Hepatocyte (in vitro differentiated cells): ENCODE results near the gene SESN3. TPM values are rescaled to one million over a fixed set of nuclear protein-coding genes. Genes with fewer than 3 reads are reported as not detected.
"Not testable (repeated sequence)": the region's sequence is repeated elsewhere in the genome, so short reads cannot be mapped to it uniquely, and the experiment has no call there.

Experiments used
- DNase-seq: peaks from one replicate; pipeline ENCODE4 v3.0.0-alpha.2; 2016; ENCODE audit warnings: low spot score
- H2AFZ ChIP-seq: fragments of 200-600 bp; sonication (generic); 2 replicates; pipeline ENCODE4 v1.6.0; 2016; ENCODE audit warnings: antibody characterized with exemption, mild to moderate bottlenecking
- H3K27ac ChIP-seq: fragments of 200-600 bp; sonication (generic); 2 replicates; pipeline ENCODE4 v1.5.1; 2016; ENCODE audit warnings: mild to moderate bottlenecking
- H3K27me3 ChIP-seq: fragments of 200-600 bp; sonication (generic); 2 replicates; pipeline ENCODE4 v1.6.1; 2016
- H3K36me3 ChIP-seq: fragments of 200-600 bp; sonication (generic); replicated peaks from 2 replicates; pipeline ENCODE4 v1.5.1; 2016; ENCODE audit warnings: low read depth; ENCODE audit not compliant: insufficient read depth
- H3K4me1 ChIP-seq: fragments of 200-600 bp; sonication (generic); 2 replicates; pipeline ENCODE4 v1.5.1; 2016; ENCODE audit warnings: mild to moderate bottlenecking, moderate library complexity; ENCODE audit not compliant: insufficient read depth
- H3K4me2 ChIP-seq: fragments of 200-600 bp; sonication (generic); 2 replicates; pipeline ENCODE4 v1.6.0; 2016
- H3K4me3 ChIP-seq: fragments of 200-600 bp; sonication (generic); 2 replicates; pipeline ENCODE4 v1.5.1; 2016; ENCODE audit warnings: mild to moderate bottlenecking
- H3K79me2 ChIP-seq: fragments of 200-600 bp; sonication (generic); 2 replicates; pipeline ENCODE4 v1.6.0; 2017; ENCODE audit warnings: mild to moderate bottlenecking
- H3K9me2 ChIP-seq: fragments of 200-600 bp; sonication (generic); replicated peaks from 2 replicates; pipeline ENCODE4 v1.6.0; 2017; ENCODE audit warnings: mild to moderate bottlenecking; ENCODE audit not compliant: insufficient read depth
- H3K9me3 ChIP-seq: fragments of 200-600 bp; sonication (generic); 2 replicates; pipeline ENCODE4 v1.5.1; 2016; ENCODE audit warnings: low read depth, mild to moderate bottlenecking
- H4K20me1 ChIP-seq: fragments of 200-600 bp; sonication (generic); 2 replicates; pipeline ENCODE4 v1.6.0; 2016; ENCODE audit warnings: mild to moderate bottlenecking; ENCODE audit not compliant: insufficient read depth, poor library complexity, severe bottlenecking
- CTCF ChIP-seq: fragments of 200-600 bp; sonication (generic); IDR thresholded peaks from 2 replicates; pipeline ENCODE4 v1.5.1; 2016; ENCODE audit warnings: antibody characterized with exemption, mild to moderate bottlenecking; ENCODE audit not compliant: poor library complexity
- EZH2 ChIP-seq: fragments of 200-600 bp; sonication (generic); IDR thresholded peaks from 2 replicates; pipeline ENCODE4 v1.6.1; 2016; ENCODE audit warnings: antibody characterized with exemption, mild to moderate bottlenecking, borderline replicate concordance
- EZH2phosphoT487 ChIP-seq: fragments of 200-600 bp; sonication (generic); IDR thresholded peaks from one replicate; pipeline ENCODE4 v1.6.1; 2018; ENCODE audit warnings: antibody characterized with exemption, mild to moderate bottlenecking, low read depth, moderate library complexity; ENCODE audit not compliant: unreplicated experiment, severe bottlenecking
- WGBS: methylation state at CpG from one replicate; pipeline ENCODE4 v1.1.6; 2016; ENCODE audit warnings: low lambda C conversion rate; ENCODE audit errors: missing lambda C conversion rate; 5-methylcytosine and 5-hydroxymethylcytosine counted together
- polyA plus RNA-seq: library from polyadenylated mRNA; unstranded; fragments of >200 nt; fragmentation: Nextera tagmentation; extraction: Ambion mirVana; gene quantifications from 2 replicates; pipeline ENCODE4 v1.2.1, GENCODE V29; 2016
- total RNA-seq: library from RNA; depleted of rRNA; stranded (reverse); fragments of >200 nt; gene quantifications from 2 replicates; pipeline ENCODE4 v1.2.3, GENCODE V29; 2014

The SESN3 gene
- total and polyA plus RNA-seq, 2 experiments from 2014 or later, result 8.1 to 107 TPM

GRCh38 chr11:95253141-95253540 is 22.1 kb upstream of the SESN3 start:
- 45% methylated on average over 2 of the region's 2 CpGs for WGBS
- H3K27ac ChIP-seq, result peak overlapping the region; percentile 88
- no peak overlapping the region for H3K4me2 ChIP-seq
- H3K9me3 ChIP-seq, result no peaks in the 10 kb centered on the region
- H2AFZ ChIP-seq, result peak overlapping the region; percentile 3
- H3K27me3 ChIP-seq, result no peaks in the 10 kb centered on the region
- H3K4me3 ChIP-seq, result no peak overlapping the region
- H4K20me1 ChIP-seq, result no peaks in the 10 kb centered on the region
- H3K79me2 ChIP-seq, result no peaks in the 10 kb centered on the region
- peaks cover 41% of the 10 kb centered on the region for H3K4me1 ChIP-seq
- no peak for TF ChIP-seq EZH2phosphoT487
- TF ChIP-seq CTCF, result no peak
- no peak for TF ChIP-seq EZH2
- no peaks in the 10 kb centered on the region for H3K36me3 ChIP-seq
- no peaks in the 10 kb centered on the region for H3K9me2 ChIP-seq
- DNase-seq, result no peak

GRCh38 chr11:95252586-95252985 is 21.6 kb upstream of the SESN3 start:
- Histone ChIP-seq H3K27ac (peak overlapping the region; percentile 88), H3K79me2 (no peaks in the 10 kb centered on the region), H2AFZ (peak overlapping the region; percentile 3), H3K4me3 (no peak overlapping the region), H3K36me3 (no peaks in the 10 kb centered on the region), H3K9me2 (no peaks in the 10 kb centered on the region), H3K4me2 (no peak overlapping the region), H3K27me3 (no peaks in the 10 kb centered on the region), H3K4me1 (peaks cover 41% of the 10 kb centered on the region), H3K9me3 (no peaks in the 10 kb centered on the region), H4K20me1 (no peaks in the 10 kb centered on the region)
- 26% methylated on average over 1 of the region's 1 CpG for WGBS
- TF ChIP-seq EZH2 (no peak), EZH2phosphoT487 (no peak), CTCF (no peak)
- no peak for DNase-seq

GRCh38 chr11:95251896-95252295 is 20.9 kb upstream of the SESN3 start:
- not testable (repeated sequence) for H3K79me2 ChIP-seq, H4K20me1 ChIP-seq, H3K4me2 ChIP-seq, H3K27me3 ChIP-seq, H3K36me3 ChIP-seq, H3K9me2 ChIP-seq, DNase-seq, H3K27ac ChIP-seq, H3K9me3 ChIP-seq, H3K4me3 ChIP-seq, H2AFZ ChIP-seq
- WGBS, result 87% methylated on average over 6 of the region's 6 CpGs
- H3K4me1 ChIP-seq, result peaks cover 41% of the 10 kb centered on the region

GRCh38 chr11:95248666-95249467 is 17.9 kb upstream of the SESN3 start:
- Histone ChIP-seq H3K4me1 (peaks cover 29% of the 10 kb centered on the region), H3K9me3 (no peaks in the 10 kb centered on the region), H3K79me2 (no peaks in the 10 kb centered on the region), H2AFZ (no peak overlapping the region), H3K27me3 (no peaks in the 10 kb centered on the region), H3K36me3 (no peaks in the 10 kb centered on the region), H4K20me1 (no peaks in the 10 kb centered on the region), H3K9me2 (no peaks in the 10 kb centered on the region), H3K4me3 (no peak overlapping the region), H3K4me2 (no peak overlapping the region), H3K27ac (no peak overlapping the region)
- no peak for TF ChIP-seq EZH2
- no peak for TF ChIP-seq CTCF
- no peak for TF ChIP-seq EZH2phosphoT487
- DNase-seq, result no peak
- 88% methylated on average over 4 of the region's 4 CpGs for WGBS
